ENCODE results near the gene ZFP64. TPM values are rescaled to one million over a fixed set of nuclear protein-coding genes. Genes with fewer than 3 reads are reported as not detected.

The ZFP64 gene
- polyA plus RNA-seq, 1 donor, result 13.4 TPM

- DNase-seq, result peak; percentile 32
These were observed 87.5 kb downstream of the ZFP64 start for GRCh38 chr20:52103913-52104545.

- DNase-seq, result peak; percentile 11
These were observed 88.2 kb downstream of the ZFP64 start for GRCh38 chr20:52103335-52103912.

GRCh38 chr20:52102559-52102958, 89.0 kb downstream of the ZFP64 start:
- no peak for DNase-seq

- DNase-seq, result no peak
These were observed 89.5 kb downstream of the ZFP64 start for GRCh38 chr20:52102126-52102525.

Measured in hindlimb muscle (tissue), 1 donor.